NCI-H1417 (cell line): Measurements from ENCODE around the gene EBI3.
"Not testable (repeated sequence)": the region's sequence is repeated elsewhere in the genome, so short reads cannot be mapped to it uniquely, and the experiment has no call there.

Source experiments
- DNase-seq, 3 experiments: peaks; one replicate each; lab custom pipeline; 2025; lab: John Stamatoyannopoulos, UW

The EBI3 gene

DNA sequence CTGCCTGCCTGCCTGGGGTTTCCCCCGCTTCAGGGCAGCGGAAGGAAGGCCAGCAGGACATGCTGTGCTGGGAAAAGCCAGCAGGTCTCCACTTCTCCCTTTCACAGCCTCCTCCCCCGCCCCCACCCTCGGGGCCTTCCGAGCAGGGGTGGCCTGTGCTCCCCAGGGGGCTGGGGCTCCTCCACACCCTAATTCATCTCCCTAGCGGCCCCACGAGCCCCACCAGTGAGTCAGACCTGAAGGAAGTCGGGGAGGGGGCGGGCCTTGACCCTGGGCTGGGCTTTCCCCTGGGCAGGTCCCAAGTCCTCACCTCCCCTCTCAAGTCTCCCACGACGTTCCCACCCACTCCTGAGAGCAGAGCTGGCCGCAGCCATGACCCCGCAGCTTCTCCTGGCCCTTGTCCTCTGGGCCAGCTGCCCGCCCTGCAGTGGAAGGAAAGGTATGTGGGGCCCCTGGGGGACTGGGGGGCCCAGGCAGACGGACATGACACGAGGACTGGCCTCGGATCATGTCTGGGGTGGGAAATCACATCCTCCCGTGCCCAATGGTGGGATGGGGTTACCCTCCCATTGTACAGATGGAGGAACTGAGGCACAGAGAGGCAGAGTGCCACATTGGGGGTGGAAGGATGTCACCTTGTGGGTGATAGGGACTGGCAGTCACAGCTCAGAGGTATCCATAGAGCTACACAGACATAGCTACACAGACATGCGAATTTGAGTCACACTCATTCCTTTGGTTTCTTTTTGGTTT, at the start of gene EBI3:
Gene EBI3 (plus strand): TSS at position 345 of the 753 bp plus-strand sequence. CDS start 28 bp downstream, at position 373.
- DNase-seq: peak in 2 of 3 experiments; percentile 24 to 35

DNA sequence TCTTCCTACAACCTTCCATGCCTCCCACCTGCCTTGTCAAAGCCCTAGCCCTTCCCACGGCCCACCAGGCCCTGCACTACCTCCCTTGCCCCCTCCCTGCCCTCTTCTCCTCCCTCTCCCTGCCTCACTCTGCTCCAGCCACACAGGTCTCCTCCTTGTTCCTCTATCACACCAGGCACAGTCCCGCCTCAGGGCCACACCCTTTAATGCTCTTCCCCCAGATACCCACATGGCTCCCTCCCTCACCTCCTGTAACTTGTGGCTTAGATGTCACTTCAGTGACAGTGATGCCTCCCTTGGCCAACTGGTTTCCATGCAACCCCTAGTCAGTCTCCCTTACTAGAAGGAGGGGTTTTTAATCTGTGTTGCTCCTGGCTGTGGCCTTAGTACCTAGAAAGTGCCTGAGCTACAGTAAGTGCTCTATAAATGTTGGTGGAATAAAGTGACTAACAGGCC, 48.2 kb upstream of the EBI3 start:
- DNase-seq: no peak

DNA sequence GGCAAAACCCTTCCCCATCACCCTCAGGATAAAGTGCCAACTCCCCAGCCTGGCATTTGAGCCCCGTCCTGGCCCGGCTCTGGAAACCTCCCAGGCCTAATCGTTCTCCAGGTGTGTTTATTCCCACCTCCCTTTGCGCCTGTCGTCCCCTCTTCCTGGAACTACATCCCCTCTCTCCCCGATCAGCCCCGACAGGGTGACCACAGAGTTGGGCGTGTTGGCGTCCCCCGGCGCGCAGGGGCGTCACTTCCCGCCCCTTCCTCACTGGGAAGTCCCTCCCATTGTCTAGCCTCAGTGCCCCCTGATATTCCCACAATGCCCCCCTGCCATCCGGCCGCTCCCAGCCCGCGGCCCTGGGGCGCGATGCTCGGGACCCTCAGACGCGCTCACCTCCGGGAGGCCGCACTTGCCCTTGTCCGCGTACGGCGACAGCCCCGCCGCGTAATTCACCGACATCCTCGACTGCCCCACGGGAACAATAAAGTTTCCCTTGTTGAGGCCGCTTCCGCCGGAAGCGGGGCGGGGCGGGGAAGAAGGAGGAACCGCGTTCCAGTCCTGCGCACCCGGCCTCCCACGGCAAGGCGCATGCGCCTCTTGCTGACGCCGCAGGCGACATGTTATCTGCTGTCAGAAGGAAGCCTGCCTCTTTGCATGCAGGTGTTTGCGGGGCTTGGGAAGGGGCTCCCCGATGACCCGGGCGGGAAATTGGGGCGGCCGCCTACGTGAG, 47.1 kb upstream of the EBI3 start, which contains the start of the genes ANKRD24 and SIRT6:
Gene ANKRD24 (plus strand): TSS at position 606 of the 727 bp plus-strand sequence. CDS start 3,737 bp downstream, outside the sequence.
Gene SIRT6 (minus strand): TSS at position 480 of the 727 bp plus-strand sequence. CDS start 24 bp downstream, at position 456.
- DNase-seq: peak; percentile 95 to 98 (median 97)

DNA sequence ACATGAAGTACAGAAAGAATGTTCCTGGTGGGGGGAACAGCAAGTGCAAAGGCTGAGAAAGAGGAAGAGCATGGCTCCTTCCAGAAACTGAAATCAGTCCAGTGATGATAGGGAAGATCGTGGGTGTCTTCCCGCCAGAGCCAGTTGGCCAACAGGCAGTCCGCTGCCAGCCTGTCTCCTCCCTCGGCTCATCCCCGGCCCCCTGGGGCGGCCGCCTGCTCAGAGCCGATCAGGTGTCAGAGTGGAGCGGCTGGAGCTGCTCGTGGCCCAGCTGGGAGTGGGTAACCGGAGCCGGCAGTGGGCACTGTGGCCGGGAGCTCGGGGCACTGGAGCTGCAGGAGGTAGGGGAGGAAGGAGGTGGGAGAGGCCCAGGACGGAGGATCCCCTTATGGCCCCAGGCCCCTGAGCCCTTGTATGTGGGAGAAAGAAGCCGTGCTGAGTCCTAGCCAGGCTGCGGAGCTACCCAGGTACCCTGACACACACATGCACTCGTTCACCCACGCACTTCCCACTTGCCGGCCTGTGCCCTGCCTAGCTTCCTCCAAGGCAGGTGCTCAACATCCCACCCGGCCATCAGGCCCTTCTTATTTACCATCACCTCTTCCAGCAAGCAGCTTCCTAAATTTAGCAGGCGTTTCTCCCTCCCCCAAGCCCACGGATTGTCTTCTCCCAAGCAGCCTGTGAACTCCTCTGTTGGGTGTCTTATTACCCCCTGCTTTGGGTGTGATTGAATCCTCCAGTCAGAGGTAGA, 45.2 kb upstream of the EBI3 start:
- peak; percentile 77 to 91 (median 81) for DNase-seq

DNA sequence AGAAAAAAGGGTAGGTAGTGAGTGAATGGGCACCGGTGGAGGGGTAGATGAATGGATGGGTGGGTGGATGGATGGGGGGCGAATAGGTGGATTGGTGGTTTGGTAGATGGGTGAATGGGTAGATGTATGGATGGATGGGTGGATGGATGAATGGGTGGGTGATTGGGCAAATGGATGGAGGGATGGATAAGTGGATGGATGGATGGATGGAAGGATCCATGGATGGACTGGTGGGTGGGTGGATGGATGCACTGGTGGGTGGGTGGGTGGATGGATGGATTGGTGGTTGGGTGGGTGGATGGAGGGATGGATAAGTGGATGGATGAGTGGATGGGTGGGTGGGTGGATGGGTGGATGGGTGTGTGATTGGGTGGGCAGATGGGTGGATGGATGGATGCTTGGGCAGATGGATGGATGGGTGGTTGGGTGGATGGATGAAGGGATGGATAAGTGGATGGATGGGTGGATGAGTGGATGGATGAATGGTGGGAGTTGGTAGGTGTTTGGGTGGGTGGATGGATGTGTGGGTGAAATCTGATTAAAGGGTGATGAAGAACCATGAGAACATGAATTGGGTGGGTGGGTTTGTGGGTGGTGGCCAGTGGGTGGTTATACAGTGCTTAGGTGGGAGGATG, 44.5 kb upstream of the EBI3 start:
- no peak for DNase-seq

DNA sequence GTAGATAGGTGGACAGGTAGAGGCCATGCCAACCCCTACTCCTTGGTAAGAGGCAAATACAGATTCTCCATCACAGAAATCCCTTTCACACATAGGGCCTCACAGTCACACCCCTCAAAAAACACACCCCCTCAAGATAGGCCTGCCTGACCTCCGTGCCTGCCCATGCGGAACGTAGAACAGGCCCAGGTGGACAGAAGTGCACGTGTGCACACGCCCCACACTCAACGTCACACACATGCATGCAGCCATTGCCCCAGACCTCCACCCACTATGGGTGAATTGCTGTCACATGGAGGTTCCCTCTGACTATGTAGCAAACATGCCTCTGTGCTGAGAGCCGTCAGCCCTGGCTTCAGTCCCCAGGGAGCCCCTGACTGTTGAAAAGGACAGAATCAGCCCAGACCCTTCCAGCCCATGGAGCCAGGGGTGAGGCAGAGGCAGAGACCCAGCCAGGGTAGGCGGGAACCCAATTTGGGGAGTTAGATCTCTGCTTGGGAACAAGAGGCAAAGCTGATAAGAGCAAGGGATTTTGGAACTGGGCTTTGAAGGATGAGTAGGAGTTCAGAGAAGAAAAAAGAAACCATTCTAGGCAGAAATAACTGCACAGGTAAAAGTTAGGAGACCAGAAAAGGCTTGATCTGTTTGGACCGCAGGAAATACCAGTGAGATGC, 43.8 kb upstream of the EBI3 start:
- DNase-seq: no peak

DNA sequence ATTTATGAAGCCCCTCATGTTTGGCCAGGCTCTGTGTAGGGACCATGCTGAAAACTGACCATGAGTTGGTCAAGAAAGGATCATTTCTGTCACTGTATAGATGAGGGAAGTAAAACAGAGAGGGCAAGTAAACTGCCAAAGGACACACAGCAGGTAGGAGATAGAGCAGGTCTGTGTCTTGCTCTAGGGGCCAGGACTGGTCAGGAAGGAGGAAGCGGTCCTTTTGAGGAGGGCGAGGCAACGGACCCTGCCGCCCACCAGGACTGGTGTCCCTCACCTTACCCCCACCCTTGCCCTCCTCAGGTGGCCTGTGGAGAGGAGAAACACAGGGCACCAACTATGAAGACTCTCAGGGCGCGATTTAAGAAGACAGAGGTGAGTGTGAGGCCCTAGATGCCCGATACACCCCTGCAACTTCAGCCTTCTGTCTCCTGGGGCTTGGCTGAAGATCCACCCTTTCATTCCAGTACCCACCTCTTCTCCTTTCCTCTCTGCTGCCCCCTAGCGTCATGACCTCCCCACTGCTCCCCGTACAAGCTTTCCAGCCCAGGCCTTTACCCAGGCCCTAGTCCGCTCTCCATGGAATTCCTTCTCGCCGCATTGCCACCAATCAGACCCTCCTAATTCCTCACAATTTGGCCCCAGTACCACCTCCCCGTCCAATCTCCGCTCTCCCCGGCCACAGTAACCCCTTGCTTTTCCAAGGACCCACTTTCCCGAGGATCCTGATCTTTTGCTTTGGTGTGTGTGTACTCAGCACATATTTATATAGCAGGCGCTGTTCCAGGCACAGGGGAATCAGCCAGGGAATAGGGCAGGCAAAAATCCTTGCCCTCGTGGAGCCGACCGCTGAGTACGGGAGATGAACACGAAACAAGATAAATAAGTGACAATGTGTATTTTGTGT, 43.0 kb upstream of the EBI3 start:
- peak; percentile 43 to 71 (median 71) for DNase-seq

DNA sequence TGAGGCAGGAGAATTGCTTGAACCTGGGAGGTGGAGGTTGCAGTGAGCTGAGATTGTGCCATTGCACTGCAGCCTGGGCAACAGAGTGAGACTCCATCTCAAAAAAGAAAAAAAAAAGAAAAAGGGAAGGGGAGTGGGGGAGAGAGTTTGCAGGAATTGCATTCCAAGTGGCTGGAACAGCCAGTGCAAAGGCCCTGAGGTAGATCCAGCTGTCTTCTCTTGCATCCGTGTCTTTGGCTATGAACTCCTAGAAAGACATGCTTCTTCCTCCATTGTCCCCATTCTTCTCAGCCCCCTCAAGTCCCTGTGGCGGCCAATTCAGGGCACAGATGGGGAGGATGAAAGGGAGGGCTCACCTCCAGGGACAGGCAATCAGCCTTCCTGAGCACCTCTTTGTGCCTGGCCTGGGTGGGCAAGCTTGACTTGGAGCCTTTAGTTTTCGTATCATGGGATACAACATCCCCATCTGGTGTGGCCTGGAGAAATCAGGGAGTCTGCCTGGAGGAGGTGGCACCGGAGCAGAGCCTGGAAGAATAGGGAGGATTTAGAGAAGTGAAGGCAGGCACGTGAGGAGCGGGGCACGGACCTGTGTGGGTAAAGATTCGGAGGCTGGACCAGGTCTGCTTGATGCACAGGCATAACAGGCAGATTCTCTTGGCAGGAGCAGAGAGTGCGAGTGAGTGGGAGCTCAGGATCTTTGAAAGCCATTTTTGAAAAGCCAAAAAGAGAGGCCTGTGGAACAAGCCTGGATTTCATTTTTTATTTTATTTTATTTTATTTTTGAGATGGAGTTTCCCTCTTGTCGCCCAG, 41.8 kb upstream of the EBI3 start:
- DNase-seq: no peak

DNA sequence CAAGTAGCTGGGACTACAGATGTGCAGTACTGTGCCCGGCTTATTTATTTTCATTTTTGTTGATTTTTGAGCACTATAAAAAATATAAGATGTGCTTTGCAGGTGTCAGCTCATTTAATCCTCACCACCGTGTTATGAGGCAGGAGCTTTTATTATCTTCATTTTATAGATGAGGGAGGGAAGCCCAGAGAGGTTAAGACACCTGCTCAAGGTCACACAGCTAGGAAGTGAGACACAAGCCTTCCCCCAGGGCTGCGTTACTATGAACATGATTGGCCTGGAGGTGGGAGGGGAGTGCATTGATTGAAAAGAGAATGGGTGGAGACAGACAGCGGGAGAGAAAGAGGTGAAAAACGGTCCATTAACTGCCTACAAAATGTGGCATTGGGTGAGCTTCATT, 39.7 kb upstream of the EBI3 start:
- DNase-seq: no peak

DNA sequence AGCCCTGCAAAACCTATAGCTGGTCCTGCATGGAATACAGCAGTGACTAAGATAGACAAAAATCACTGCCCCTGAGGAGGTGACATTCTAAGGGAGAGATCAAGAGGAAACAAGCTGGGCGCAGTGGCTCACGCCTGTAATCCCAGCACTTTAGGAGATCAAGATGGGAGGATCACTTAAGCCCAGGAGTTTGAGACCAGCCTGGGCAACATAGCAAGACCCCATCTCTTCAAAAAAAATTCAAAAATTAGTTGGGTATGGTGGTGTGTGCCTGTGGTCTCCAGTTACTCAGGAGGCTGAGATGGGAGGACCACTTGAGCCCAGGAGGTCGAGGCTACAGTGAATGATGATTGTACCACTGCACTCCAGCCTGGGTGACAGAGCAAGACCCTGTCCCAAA, 36.8 kb upstream of the EBI3 start:
- DNase-seq: not testable (repeated sequence)

DNA sequence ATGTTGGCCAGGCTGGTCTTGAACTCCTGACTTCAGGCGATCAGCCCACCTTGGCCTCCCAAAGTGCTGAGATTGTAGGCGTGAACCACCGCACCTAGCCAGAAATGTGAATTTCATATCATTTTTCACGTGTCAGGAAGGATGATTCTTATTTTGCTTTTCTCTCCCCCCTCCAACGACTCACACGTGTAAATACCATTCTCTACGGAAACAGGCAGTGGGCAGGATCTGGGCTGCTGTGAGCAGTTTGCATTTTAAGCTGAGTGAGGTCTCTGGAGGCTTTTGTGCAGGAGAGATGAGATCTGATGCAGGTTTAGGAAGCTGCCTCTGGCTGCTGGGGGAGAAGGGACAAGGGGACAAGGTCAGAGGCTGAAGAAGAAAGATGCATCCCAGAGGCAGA, 35.0 kb upstream of the EBI3 start:
- no peak for DNase-seq

DNA sequence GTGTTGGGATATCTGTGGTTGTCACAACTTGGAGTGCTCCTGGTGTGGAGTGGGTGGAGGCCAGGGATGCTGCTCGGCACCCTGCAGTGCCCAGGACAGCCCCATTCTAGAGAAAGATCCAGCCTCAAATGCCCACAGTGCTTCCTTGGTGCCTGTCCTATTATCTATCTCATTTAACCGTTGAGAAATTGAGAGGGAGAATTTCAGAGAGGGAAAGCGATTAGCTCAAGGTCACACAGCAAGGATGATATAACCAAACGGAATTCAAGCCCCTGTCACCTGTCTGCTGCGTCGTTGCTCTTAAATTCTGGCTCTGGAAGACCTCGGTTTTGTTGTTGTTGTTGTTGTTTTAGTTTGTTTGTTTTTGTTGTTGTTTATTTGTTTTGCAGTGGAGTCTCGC, 33.3 kb upstream of the EBI3 start:
- DNase-seq: no peak

DNA sequence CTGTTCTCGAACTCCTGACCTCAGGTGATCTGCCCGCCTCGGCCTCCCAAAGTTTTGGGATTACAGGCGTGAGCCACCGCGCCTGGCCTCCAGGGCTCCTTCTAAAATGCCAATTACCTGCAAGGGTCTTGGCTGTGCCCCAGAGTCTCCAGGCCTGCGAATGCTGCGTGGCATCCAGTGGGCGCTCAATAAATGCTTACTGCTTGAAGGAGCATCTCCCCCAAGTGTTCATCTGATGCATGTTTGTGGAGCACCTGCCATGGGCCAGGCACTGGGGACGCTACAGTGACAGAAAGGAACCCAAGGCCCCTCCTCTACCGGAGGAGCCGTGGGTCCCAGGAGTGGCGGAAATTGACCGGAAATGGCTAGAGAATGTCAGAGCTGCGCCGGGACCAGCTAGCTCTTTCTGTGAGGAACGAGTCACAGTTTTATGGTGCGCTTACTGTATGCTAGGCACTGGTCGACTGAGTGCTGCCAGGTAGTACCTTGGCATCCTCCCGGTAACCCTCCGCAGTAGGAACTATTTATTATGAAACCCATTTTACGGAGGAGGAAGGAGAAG, 32.7 kb upstream of the EBI3 start:
- DNase-seq: no peak

DNA sequence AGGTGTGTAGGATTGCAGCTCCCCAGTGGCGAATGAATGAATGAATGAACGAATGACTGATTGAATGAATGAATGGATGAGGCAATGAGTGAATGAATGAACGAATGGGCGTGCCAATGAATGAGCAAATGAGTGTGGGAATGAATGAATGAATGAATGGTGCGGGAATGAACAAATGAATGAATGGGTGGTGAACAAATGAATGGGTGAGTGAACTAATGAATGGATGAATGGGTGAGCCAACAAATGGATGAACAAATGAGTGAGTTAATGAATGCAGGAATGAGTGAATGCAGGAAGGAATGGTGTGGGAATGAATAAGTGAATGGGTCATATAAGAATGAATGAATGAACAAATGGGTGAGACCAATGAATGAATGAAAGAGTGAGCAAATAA, 32.1 kb upstream of the EBI3 start:
- DNase-seq: no peak

DNA sequence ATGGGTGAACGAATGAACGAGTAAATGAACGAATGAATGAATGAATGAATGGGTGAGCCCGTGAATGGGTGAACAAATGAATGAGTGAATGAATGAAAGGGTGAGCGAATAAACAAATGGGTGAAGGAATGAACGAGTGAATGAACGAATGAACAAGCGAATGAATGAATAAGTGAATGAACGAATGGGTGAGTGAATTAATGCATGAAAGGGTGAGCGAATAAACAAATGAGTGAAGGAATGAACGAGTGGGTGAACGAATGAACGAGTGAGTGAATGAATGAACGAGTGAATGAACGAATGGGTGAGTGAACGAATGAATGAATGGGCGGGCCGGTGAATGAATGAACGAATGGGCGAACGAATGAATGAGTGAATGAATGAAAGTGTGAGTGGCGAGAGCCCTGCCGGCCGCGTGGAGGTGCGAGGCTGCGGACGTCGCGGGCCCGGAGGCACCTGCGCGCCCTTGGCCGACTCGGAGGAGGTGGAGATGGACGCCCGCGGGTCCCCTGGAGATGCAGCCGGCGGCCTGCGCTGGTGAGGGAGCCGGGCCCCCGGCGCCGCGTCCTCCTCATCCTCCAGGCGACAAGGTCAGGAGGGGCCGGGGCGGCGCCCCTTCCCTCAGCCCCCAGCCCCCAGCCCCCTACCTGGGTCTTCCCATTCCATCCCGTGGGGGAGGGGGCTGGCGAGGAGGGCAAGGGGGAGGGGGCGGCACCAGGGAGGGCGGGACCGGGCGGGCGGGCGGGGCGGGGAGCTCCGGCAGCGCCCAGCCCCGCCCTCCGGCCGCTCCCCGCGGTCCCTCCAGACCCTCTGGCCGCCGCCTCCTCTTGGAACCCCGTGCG, 31.5 kb upstream of the EBI3 start:
- DNase-seq: peak in 2 of 3 experiments; percentile 71 to 73

DNA sequence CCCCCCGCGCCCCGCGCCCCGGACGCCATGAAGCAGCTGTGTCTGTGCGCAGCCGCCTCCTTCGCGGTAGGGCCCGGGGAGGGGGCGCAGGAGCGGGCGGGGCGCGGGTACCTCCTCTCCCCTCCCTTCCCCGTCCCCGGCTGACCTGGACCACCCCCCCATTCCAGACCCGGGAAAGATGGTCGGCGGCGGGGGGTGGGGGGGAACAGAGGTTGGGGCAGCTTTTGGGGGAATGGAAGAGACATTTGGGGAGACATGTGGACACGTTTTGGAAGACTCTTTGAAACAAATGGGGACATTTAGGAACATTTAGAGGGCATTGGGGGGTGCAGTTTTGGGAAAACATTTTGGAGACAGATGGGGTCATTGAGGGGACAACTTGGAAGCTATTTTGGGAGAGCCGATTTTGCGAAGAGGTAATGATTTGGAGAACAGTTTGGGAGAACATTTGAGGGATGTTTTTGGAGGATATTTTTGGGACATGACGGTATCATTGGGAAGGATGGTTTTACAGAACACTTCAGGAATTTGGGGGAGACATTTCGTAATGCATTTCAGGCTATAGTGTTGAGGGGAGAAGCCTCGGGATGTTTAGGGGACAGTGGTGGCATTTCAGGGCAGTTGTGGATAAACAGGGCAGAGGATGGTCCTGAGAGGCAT, 30.7 kb upstream of the EBI3 start:
- DNase-seq: no peak

DNA sequence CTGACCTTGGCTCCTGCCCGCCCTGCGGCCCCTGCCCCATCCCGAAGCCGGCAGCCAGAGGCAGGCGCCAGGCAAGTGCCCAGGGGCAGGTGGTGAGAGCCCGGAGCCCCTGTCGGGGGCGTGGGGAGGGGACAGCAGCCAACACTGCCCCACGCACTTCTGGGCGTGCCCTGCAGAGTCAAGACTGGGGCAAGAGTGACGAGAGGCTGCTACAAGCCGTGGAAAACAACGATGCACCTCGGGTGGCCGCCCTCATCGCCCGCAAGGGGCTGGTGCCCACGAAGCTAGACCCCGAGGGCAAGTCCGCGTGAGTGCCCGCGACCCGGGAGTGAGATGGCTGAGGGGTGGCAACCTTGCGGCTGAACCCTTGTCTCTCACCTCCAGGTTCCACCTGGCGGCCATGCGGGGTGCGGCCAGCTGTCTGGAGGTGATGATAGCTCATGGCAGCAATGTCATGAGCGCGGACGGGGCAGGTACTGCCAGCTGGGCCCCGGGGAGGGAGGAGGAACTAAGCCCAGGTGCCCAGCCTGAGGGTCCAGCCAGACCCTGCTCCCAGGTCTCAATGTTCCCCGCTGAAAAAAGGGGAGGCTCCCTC, 29.5 kb upstream of the EBI3 start:
- peak in 2 of 3 experiments; percentile 64 to 69 for DNase-seq
